ENCODE results near the gene METRN. TPM values are rescaled to one million over a fixed set of nuclear protein-coding genes. Genes with fewer than 3 reads are reported as not detected.

METRN gene
- total and polyA plus RNA-seq, 12 donors = 51.4 to 103 (median 60.5) TPM

GRCh38 chr16:718389-718788, 3.5 kb downstream of the METRN start:
- Histone ChIP-seq H3K9me3 (no peaks in the 10 kb centered on the region), H3K27ac (no peak overlapping the region), H3K27me3 (peaks cover 0 to 28% (median 0%) of the 10 kb centered on the region in 7 donors), H3K4me3 (no peak overlapping the region), H3K4me1 (peaks cover 24 to 58% (median 47%) of the 10 kb centered on the region in 9 donors), H3K36me3 (peaks cover 0 to 7% (median 0%) of the 10 kb centered on the region in 9 donors)
- ATAC-seq (no peak), DNase-seq (no peak)
- TF ChIP-seq CTCF (IDR thresholded peaks at IDR 0.05) = no peak
- 92 to 95% methylated on average over 9 of the region's 9 CpGs for WGBS, 2 donors
- intact Hi-C loops (cut with DNase I) = loop anchor here in 2 of 10 donors (10.0 kb wide), 1 partner anchor 336 kb away; no protein-coding TSS in a partner anchor

GRCh38 chr16:718922-719321, 4.0 kb downstream of the METRN start:
- intact Hi-C loops (cut with DNase I) = loop anchor here in 2 of 10 donors (10.0 kb wide), 1 partner anchor 336 kb away; no protein-coding TSS in a partner anchor
- Histone ChIP-seq H3K36me3 (peaks cover 0 to 7% (median 0%) of the 10 kb centered on the region in 9 donors), H3K4me1 (peaks cover 24 to 58% (median 47%) of the 10 kb centered on the region in 9 donors), H3K27ac (no peak overlapping the region), H3K27me3 (peaks cover 0 to 28% (median 0%) of the 10 kb centered on the region in 7 donors), H3K4me3 (no peak overlapping the region), H3K9me3 (no peaks in the 10 kb centered on the region)
- 87 to 91% methylated on average over 6 of the region's 6 CpGs for WGBS, 2 donors
- ATAC-seq = no peak
- DNase-seq = no peak
- no peak for TF ChIP-seq CTCF (IDR thresholded peaks at IDR 0.05)

DNA sequence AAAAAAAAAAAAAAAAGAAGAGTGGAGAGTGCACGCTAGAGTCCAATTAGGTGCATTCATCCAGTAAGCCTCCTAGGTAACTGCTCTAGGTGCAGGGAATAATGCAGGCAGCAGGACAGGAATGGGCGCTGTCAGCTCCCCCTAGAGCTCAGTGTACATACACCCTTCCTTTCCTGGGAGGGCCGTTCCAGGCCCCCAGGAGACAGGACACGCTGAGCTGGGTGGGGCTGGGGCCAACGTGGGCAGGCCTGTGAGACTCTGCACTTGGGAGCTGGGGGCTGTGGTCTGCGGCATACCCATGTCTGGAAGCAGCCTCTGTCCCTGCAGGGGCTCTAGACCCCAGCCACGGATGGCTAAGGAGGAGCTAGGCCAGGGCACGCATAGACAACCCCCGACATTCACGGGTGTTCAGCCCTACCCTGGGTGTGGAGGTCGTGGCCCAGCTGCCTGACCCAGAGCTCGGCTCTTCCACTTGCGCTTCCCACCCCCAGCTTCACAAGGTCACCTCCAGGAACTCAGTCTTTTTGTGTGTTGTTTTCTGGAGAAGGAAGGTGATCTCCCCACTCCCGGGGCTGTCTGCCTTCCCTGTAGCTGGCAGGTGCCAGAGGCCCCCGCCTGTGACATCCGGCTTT, 5.0 kb downstream of the METRN start:
- DNase-seq (no peak), ATAC-seq (peak in 3 of 8 donors; percentile 10 to 22 (median 16))
- peaks cover 18 to 52% (median 38%) of the 10 kb centered on the region in 9 donors for H3K4me1 ChIP-seq
- peak in 1 of 9 donors; percentile 14 for TF ChIP-seq CTCF (IDR thresholded peaks at IDR 0.05)
- H3K9me3 ChIP-seq = no peaks in the 10 kb centered on the region
- intact Hi-C loops (cut with DNase I) = loop anchor here in 3 of 10 donors (2.0 to 10.0 kb wide), 2 partner anchors 39 to 335 kb away; partner anchors contain the start of gene STUB1 (in 1 of the 3)
- peak overlapping the region; percentile 44 to 97 (median 94) for H3K27ac ChIP-seq
- peaks cover 0 to 7% (median 0%) of the 10 kb centered on the region in 9 donors for H3K36me3 ChIP-seq
- H3K27me3 ChIP-seq = peaks cover 0 to 19% (median 0%) of the 10 kb centered on the region in 7 donors
- WGBS, 2 donors = 6 to 7% methylated on average over 16 of the region's 16 CpGs
- peak overlapping the region; percentile 64 to 99 (median 84) for H3K4me3 ChIP-seq

- Histone ChIP-seq H3K4me1 (peaks cover 18 to 52% (median 38%) of the 10 kb centered on the region in 9 donors), H3K36me3 (peaks cover 0 to 7% (median 0%) of the 10 kb centered on the region in 9 donors), H3K4me3 (peak overlapping the region; percentile 64 to 99 (median 84)), H3K9me3 (no peaks in the 10 kb centered on the region), H3K27ac (peak overlapping the region; percentile 44 to 97 (median 94)), H3K27me3 (peaks cover 0 to 15% (median 0%) of the 10 kb centered on the region in 7 donors)
- peak in 3 of 9 donors; percentile 14 to 31 (median 29) for TF ChIP-seq CTCF (IDR thresholded peaks at IDR 0.05)
- intact Hi-C loops (cut with DNase I) = loop anchor here in 1 of 10 donors (2.0 kb wide), 1 partner anchor 40 kb away; the partner anchor contains the start of gene STUB1
- WGBS, 2 donors = 0% methylated on average over 38 of the region's 38 CpGs
- peak; percentile 49 to 79 (median 62) for ATAC-seq
- peak in 1 of 2 donors; percentile 66 for DNase-seq
Observed at GRCh38 chr16:720447-720989, 5.6 kb downstream of the METRN start.
